Activated T-cell treated with anti-CD3 and anti-CD28 coated beads, Interleukin-2, amount 50 U/mL, for 72 hours (primary cell): Measurements from ENCODE around the gene IGLON5. TPM values are rescaled to one million over a fixed set of nuclear protein-coding genes. Genes with fewer than 3 reads are reported as not detected.
A peak's percentile ranks its signal among the peaks of the same experiment; 100 is the strongest.

Experiments
- ATAC-seq, 2 donors: fragments of 150-1000 bp; cut with Tn5 transposase; replicated peaks in 1 of 2; 2 replicates each; pipeline ENCODE4 v1.10.0; 2021; ENCODE audit warnings: moderate library complexity in 2 of 2, mild to moderate bottlenecking in 1 of 2
- DNase-seq, 2 donors: peaks; one replicate each; pipeline ENCODE4 v3.0.0; 2021 to 2022; ENCODE audit warnings: mixed read lengths in 1 of 2
- H3K27ac Mint-ChIP-seq: one replicate; pipeline ENCODE4 v1.8.0; 2022; ENCODE audit warnings: mild to moderate bottlenecking, moderate library complexity, mixed read lengths
- H3K27me3 Mint-ChIP-seq: one replicate; pipeline ENCODE4 v1.8.0; 2022; ENCODE audit warnings: low read depth, mixed read lengths
- H3K36me3 Mint-ChIP-seq, 2 donors: one replicate each; pipeline ENCODE4 v1.8.0; 2022; ENCODE audit warnings: mixed read lengths in 2 of 2, mild to moderate bottlenecking in 1 of 2; ENCODE audit not compliant: insufficient read depth in 2 of 2
- H3K4me1 Mint-ChIP-seq: one replicate; pipeline ENCODE4 v1.8.0; 2022; ENCODE audit warnings: low read depth, mixed read lengths
- H3K4me3 Mint-ChIP-seq, 2 donors: one replicate each; pipeline ENCODE4 v1.8.0; 2022; ENCODE audit warnings: mild to moderate bottlenecking in 2 of 2, mixed read lengths in 2 of 2, moderate library complexity in 2 of 2
- H3K9me3 Mint-ChIP-seq, 2 donors: one replicate each; pipeline ENCODE4 v1.8.0; 2022; ENCODE audit warnings: mixed read lengths in 2 of 2
- total RNA-seq, 2 donors: library from RNA; stranded (reverse); gene quantifications; one replicate each; pipeline ENCODE4 v1.2.3, GENCODE V29; 2022

Gene IGLON5
- total RNA-seq, 2 donors from 2014 or later = 0.67 to 1.1 TPM

DNA sequence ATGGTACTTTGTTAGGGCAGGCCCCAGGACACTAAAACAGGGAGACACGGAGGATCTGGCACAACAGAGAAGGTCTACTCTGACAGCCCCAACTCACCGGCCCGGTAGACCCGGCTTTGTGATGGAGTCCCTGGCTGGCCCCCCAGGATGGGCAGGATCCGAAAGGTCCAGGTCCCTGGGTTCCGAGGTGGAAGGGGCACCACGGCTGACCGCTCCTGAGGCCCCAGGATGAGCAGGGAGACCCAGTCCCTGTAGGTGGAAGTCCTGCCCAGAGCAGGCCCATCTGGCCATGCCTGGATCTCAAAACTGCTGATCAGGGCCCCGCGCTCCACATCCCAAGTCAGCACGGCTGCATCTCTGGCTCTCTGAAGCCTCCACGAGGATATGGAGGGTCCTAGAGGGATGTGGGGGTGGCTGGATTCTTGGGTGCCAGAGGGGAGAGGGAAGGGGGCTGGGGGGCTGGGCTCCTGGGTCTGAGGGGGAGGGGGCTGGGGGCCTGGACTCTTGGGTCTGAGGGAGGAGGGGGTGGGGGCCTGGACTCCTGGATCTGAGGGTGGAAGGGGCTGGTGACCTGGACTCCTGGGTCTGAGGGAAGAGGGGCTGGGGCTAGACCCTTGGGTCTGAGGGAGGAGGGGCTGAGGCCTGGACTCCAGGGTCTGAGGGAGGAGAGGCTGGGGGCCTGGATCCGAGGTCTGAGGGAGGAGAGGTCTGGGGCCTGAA lies 25.9 kb downstream of the IGLON5 start:
- H3K27me3 Mint-ChIP-seq = peaks cover 6% of the 10 kb centered on the region
- no peaks in the 10 kb centered on the region for H3K9me3 Mint-ChIP-seq
- DNase-seq (no peak), ATAC-seq (no peak)
- H3K4me3 Mint-ChIP-seq = no peak overlapping the region
- H3K27ac Mint-ChIP-seq = no peak overlapping the region
- no peaks in the 10 kb centered on the region for H3K36me3 Mint-ChIP-seq
- peaks cover 12% of the 10 kb centered on the region for H3K4me1 Mint-ChIP-seq

DNA sequence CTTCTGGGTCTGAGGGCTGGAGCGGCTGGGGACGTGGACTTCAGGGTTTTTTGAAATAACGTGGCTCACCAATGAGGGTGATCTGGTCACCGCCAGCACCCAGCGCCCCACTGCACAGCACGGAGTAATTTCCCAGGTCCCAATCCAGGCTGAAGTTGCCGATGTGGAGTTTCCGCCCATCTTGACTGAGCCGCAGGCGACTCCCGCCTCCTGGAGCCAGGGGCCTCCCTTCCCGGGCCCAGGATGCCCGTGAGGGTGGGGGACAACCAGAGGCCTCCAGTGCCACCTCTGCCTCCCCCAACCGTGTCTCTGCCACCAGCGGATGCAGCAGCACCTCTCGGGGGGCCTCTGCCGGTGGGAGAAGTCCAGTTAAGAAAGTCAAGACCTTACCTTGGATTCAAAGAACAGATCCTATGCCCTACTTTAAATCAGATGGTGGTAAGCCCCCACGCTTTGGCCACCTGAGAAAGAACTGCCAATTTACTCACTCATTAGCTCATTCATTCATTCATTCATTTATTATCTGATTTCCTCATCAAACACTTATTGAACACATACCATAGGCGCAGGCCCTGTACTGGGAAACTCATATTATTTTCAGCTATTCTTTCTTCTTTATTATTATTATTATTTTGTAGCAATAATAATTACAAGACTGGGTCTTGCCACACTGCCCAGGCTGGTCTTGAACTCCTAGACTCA lies 26.6 kb downstream of the IGLON5 start:
- Mint-ChIP-seq H3K27ac (no peak overlapping the region), H3K9me3 (no peaks in the 10 kb centered on the region), H3K36me3 (no peaks in the 10 kb centered on the region), H3K4me3 (peak overlapping the region; percentile 88 to 94), H3K4me1 (peaks cover 12% of the 10 kb centered on the region), H3K27me3 (peaks cover 6% of the 10 kb centered on the region)
- ATAC-seq = no peak
- no peak for DNase-seq

DNA sequence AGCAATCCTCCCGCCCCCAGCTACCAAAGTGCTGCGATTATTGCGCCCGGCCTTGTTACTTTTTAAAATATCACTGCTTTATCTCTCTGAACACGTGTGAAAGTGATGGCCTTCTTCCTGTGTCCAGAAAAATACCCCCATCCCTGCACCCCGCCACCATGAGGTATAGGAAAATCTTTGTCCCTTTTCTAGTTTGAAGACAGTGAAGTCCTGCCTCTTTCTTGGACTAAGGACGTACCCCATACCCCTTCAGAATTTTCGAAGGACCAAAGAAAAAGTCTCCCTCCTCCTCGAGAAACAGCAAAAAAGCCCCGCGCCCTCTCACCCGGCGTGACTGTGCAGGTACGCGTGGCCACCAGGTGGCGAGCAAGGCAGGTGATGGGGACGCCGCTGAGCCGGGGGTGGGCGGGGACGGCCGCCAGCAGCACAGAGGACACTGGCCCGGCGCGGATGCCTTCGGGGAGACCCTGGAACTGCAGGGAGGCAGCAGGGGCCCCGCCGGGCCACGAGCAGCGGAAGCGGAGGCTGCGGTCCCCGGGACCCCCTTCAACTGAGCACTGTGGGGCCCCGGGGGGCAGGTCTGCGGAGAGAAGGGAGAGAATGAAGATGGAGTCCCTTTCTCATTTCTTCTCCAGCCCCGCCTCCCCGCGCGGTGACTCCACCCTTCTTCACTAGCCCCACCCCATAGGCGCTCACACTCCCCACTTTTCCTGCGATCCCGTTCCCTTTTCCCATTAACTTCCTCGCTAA lies 27.3 kb downstream of the IGLON5 start:
- Mint-ChIP-seq H3K27ac (peak overlapping the region; percentile 22), H3K27me3 (peaks cover 6% of the 10 kb centered on the region), H3K9me3 (no peaks in the 10 kb centered on the region), H3K4me1 (peaks cover 12% of the 10 kb centered on the region), H3K4me3 (peak overlapping the region; percentile 88 to 94), H3K36me3 (no peaks in the 10 kb centered on the region)
- ATAC-seq = peak; percentile 72 to 76
- DNase-seq = peak; percentile 89 to 92

DNA sequence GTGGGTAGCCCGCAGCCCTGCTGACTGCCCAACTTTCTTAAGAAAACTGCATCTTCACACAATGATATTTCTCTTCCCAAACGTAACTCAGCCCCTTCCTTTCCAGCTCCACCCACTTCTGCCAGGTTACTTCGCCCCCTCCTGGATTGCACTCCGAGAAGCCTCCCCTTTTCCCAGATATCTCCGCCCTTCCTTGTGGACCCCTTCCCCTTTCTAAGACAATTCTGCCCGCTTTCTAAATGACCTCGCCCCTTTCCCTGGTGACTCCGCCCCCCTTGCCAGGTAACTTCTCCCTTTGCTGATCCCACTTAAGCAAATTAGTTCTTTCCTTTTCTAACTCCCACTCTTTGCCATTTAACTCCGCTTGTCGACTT lies 27.9 kb downstream of the IGLON5 start:
- no peak for DNase-seq
- Mint-ChIP-seq H3K27ac (peak overlapping the region; percentile 55), H3K27me3 (peaks cover 6% of the 10 kb centered on the region), H3K36me3 (no peaks in the 10 kb centered on the region), H3K4me1 (peaks cover 12% of the 10 kb centered on the region), H3K4me3 (peak overlapping the region; percentile 88 to 94), H3K9me3 (no peaks in the 10 kb centered on the region)
- peak; percentile 6 to 8 for ATAC-seq

DNA sequence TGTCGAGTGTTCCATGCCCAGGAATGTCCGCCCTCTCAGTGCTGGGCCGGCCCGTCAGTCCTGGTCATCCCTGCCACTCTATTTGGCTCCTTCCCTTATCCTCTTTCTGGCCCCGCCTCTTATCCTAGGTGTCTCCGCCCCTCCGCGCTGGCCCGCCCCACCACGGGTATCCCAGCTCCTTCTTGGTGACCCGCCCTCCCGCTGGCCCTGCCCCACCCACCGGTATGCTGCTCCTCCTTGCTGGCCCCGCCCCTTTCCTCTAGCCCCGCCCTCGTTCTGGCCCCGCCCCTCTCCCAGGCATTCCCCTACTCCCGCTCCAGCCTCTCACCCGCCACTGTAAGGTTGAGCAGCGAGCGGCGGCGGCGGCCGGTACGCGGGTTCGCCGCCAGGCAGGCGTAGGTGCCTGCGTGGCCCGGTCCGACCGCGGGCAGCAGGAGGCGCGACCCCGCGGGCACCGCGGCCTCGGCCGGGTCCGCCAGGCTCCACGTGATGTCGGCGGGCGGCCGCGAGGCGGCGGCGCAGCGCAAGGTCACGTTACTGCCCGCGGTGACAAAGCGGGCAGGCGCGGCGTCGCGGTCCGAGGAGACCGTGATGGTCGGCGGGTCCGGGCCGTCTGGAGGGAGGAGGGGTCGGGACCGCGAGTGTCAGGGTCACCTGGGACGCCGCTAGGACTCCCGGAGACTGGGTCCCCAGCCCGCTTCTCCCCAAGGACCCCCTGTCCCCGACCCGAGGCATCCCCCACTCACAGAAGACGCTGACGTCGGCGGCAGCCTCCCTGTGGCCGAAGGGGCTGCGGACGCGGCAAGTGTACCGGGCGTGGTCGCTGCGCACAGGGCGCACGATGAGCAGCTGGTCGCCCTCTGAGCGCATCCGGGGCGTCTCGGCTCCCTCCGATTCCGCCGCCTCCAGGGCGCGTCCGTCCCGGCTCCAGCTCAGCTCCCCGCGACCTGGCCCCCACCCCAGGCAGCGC lies 28.5 kb downstream of the IGLON5 start:
- peak; percentile 84 to 86 for ATAC-seq
- peaks cover 6% of the 10 kb centered on the region for H3K27me3 Mint-ChIP-seq
- H3K36me3 Mint-ChIP-seq = no peaks in the 10 kb centered on the region
- DNase-seq = peak; percentile 97 to 98
- peak overlapping the region; percentile 55 for H3K27ac Mint-ChIP-seq
- peaks cover 12% of the 10 kb centered on the region for H3K4me1 Mint-ChIP-seq
- H3K4me3 Mint-ChIP-seq = peak overlapping the region; percentile 88 to 94
- H3K9me3 Mint-ChIP-seq = no peaks in the 10 kb centered on the region

DNA sequence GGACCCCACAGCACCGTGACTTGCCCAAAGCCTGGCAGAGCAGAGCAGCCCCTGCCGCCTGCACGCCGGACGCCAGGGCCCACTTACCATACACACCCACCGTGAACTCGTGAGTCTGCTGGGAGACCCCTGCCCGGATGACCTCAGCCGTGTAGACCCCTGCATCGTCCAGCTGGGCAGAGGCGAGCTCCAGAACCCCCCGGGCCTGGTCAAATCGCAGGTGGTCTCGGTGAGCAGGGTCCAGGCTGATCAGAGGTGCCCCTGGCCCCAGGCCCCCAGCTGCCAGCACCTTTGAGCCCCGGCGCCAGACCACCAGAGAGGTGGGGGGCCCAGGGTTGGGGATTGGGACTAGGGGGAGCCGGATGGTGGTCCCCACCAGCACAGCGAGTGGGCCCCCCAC lies 29.6 kb downstream of the IGLON5 start:
- Mint-ChIP-seq H3K4me3 (peak overlapping the region; percentile 59 to 94), H3K4me1 (peaks cover 12% of the 10 kb centered on the region), H3K27me3 (peaks cover 6% of the 10 kb centered on the region), H3K36me3 (peaks cover 0 to 5% of the 10 kb centered on the region in 2 donors), H3K27ac (peak overlapping the region; percentile 59), H3K9me3 (no peaks in the 10 kb centered on the region)
- DNase-seq = no peak
- ATAC-seq = no peak

DNA sequence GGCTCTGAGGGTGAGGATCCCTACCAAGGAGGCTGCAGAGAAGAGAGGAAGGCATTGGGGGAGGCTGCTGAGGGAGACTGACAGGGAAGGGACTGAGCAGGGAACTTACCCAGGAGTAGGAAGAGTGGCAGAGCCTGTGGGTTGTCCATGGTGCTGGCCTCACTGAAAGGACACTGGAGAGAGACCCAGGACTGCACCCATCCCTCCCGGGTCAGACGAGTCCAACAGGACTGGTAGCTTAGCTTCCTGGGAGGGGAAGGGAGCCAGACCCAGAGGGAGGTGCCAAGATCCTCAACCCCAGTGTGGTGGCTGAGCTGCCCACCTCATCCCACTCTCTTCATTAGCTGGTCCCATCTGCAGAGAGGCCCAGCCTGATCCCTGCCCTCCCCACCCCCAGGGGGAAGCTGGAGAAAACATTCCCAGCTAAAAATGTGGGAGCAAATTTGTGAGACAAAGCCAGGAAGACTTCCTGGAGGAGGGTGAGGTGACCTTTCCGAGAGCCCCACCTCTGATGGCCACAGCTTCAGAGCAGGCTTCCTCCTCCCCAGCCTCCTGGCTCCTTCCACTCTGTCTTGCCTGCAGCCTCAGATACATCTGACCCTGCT lies 30.6 kb downstream of the IGLON5 start, which contains the start of gene VSIG10L:
VSIG10L (minus strand) TSS at position 164 of the 605 bp plus-strand sequence; CDS start at position 149, 15 bp downstream.
- no peak for DNase-seq

DNA sequence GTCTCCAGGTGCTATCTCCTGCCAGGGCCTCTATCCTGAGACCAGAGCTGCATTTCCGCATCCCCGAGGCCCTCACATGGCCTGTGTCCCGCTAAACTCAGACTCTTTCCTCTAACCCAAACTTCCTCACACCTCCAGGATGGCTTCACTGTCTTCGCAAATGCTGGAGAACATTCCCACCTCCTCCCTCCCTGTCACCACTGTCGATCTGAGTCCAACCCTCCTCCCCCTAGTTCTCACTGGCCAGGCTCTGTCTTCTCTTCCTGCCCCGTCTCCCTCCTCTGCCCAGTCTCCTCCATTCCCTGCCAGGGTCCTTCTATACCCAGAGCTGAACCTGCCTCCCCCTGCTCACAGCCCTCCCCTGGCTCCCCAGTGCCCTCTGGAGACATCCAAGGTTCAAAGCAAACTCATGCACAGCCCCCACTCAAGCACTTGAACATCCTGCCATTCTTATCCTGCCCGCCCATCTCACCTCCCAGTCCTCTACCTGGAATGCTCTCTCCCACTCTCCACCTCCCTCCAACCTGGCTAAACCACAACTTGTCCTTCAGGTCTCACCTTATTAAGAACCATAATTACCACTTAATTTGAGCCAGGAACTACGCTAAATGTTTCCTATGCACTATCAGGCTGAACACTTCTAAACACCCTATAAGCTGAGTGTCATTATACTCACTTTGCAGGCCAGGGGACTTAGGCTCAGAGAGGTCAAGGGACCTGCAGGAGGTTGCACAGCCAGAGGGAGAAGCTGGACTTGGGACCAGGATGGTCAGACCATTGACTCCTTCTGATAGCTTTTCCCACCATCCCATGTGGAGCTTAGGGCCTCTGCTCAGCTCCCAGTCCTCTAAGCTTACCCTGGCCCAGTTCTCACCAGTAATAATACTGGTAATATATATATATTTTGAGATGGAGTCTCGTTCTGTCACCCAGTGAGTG lies 31.5 kb downstream of the IGLON5 start:
- peaks cover 12% of the 10 kb centered on the region for H3K4me1 Mint-ChIP-seq
- peak overlapping the region; percentile 6 to 35 for H3K4me3 Mint-ChIP-seq
- H3K27me3 Mint-ChIP-seq = peaks cover 6% of the 10 kb centered on the region
- H3K36me3 Mint-ChIP-seq = peaks cover 3 to 10% of the 10 kb centered on the region in 2 donors
- DNase-seq (no peak), ATAC-seq (no peak)
- H3K9me3 Mint-ChIP-seq = no peaks in the 10 kb centered on the region
- peak overlapping the region; percentile 41 for H3K27ac Mint-ChIP-seq

More for the DNA sequence above, 30.6 kb downstream of the IGLON5 start, which contains the start of gene VSIG10L:
- no peak for ATAC-seq
- Mint-ChIP-seq H3K27ac (peak within 1 kb of the TSS; percentile 59), H3K9me3 (no peaks in the 10 kb centered on the region), H3K4me3 (peak within 1 kb of the TSS; percentile 59 to 94), H3K36me3 (peaks cover 0 to 8% of the 10 kb centered on the region in 2 donors), H3K27me3 (peaks cover 6% of the 10 kb centered on the region), H3K4me1 (peaks cover 12% of the 10 kb centered on the region)

DNA sequence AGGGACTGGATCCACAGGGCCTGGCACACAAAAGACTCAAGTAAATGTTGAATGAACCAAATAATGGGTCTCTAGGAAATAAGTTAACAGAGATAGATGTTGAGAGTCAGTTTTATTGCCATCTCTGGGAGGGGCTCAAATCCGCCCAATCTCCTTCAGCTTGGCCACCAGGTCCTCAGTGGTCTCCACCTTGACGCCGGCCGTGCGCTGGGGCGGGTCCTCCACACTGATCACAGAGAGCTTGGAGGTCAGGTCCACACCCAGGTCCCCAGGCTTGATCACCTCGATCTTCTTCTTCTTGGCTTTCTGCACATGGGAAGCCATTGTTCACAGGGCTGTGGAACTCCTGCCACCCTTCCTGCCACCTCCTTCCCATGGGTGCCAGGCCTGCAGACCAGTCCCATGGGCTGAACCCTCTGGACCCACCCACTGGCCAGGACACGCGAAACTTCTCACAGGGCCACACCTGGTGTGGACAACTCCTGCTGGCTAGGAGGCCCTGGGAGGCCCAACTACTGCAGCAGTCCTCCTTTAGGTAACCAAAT lies 33.7 kb downstream of the IGLON5 start:
- ATAC-seq (no peak), DNase-seq (no peak)
- Mint-ChIP-seq H3K9me3 (no peaks in the 10 kb centered on the region), H3K4me3 (no peak overlapping the region), H3K36me3 (peaks cover 3 to 14% of the 10 kb centered on the region in 2 donors), H3K27ac (no peak overlapping the region), H3K4me1 (no peaks in the 10 kb centered on the region), H3K27me3 (peaks cover 6% of the 10 kb centered on the region)

DNA sequence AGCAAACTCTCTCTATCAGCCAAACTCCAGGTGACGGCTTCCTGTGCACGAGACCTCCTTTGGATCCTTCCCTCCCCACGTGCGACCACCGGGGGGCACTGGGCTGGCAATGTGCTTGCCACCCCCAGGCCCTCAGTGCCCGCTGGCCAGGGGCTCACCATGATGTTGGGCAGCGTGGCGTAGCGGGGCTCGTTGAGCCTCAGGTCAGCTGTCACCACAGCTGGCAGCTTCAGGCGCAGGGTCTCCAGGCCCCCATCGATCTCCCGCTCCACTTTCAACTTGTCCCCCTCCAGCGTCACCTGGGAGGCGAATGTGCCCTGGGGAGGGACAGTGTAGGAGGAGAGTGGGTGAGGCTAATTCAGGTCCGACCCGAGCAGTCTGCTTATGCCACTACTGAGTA lies 35.3 kb downstream of the IGLON5 start:
- peaks cover 3 to 19% of the 10 kb centered on the region in 2 donors for H3K36me3 Mint-ChIP-seq
- no peak overlapping the region for H3K27ac Mint-ChIP-seq
- no peak overlapping the region for H3K4me3 Mint-ChIP-seq
- H3K27me3 Mint-ChIP-seq = no peaks in the 10 kb centered on the region
- H3K9me3 Mint-ChIP-seq = no peaks in the 10 kb centered on the region
- no peaks in the 10 kb centered on the region for H3K4me1 Mint-ChIP-seq
- ATAC-seq = no peak
- DNase-seq = no peak
